Hippocampal formation (tissue), 2 donors: ENCODE data around the gene ADCY7.

Experiments used
- DNase-seq, 2 donors: peaks; one replicate each; lab custom pipeline; 2025; lab: John Stamatoyannopoulos, UW

Gene ADCY7

GRCh38 chr16:50282010-50282538 is 15.7 kb downstream of the ADCY7 start:
- DNase-seq: peak in 1 of 2 donors; percentile 64

- DNase-seq: no peak
Measured at GRCh38 chr16:50282955-50283631, 16.7 kb downstream of the ADCY7 start.

- DNase-seq: no peak
Measured at GRCh38 chr16:50284131-50284911, 18.0 kb downstream of the ADCY7 start.

- DNase-seq: no peak
Measured at GRCh38 chr16:50285406-50286003, 19.2 kb downstream of the ADCY7 start.

GRCh38 chr16:50286681-50287080 is 20.3 kb downstream of the ADCY7 start:
- DNase-seq: no peak

GRCh38 chr16:50288026-50288425 is 21.7 kb downstream of the ADCY7 start:
- no peak for DNase-seq

- no peak for DNase-seq
Measured at GRCh38 chr16:50288920-50289319, 22.6 kb downstream of the ADCY7 start.

GRCh38 chr16:50289950-50290764 is 23.8 kb downstream of the ADCY7 start:
- DNase-seq: no peak

- no peak for DNase-seq
Measured at GRCh38 chr16:50290856-50291255, 24.5 kb downstream of the ADCY7 start.

GRCh38 chr16:50291719-50292565 is 25.6 kb downstream of the ADCY7 start:
- no peak for DNase-seq

- no peak for DNase-seq
Measured at GRCh38 chr16:50292566-50292948, 26.2 kb downstream of the ADCY7 start.

- DNase-seq: no peak
Measured at GRCh38 chr16:50293041-50293783, 26.9 kb downstream of the ADCY7 start.

- DNase-seq: no peak
Measured at GRCh38 chr16:50293994-50294855, 27.9 kb downstream of the ADCY7 start.

GRCh38 chr16:50294955-50295354 is 28.6 kb downstream of the ADCY7 start:
- DNase-seq: no peak

GRCh38 chr16:50295541-50296132 is 29.3 kb downstream of the ADCY7 start:
- no peak for DNase-seq

GRCh38 chr16:50296807-50297206 is 30.5 kb downstream of the ADCY7 start:
- DNase-seq: no peak

GRCh38 chr16:50297301-50298074 is 31.1 kb downstream of the ADCY7 start:
- no peak for DNase-seq

- no peak for DNase-seq
Measured at GRCh38 chr16:50298075-50298460, 31.7 kb downstream of the ADCY7 start.
